Smooth muscle cell (in vitro differentiated cells): ENCODE results near the gene CDAN1. TPM values are rescaled to one million over a fixed set of nuclear protein-coding genes. Genes with fewer than 3 reads are reported as not detected.

Source experiments
- DNase-seq: peaks from one replicate; lab custom pipeline; 2025; ENCODE audit not compliant: unreplicated experiment; lab: John Stamatoyannopoulos, UW
- H2AFZ ChIP-seq: fragments of 200-600 bp; sonication (generic); 2 replicates; pipeline ENCODE4 v1.6.0; 2016; ENCODE audit warnings: antibody characterized with exemption, low read depth, mild to moderate bottlenecking
- H3F3A ChIP-seq: fragments of 200-600 bp; sonication (generic); 2 replicates; pipeline ENCODE4 v1.6.0; 2017; ENCODE audit warnings: antibody characterized with exemption, low read depth
- H3K27ac ChIP-seq: fragments of 200-600 bp; sonication (generic); 2 replicates; pipeline ENCODE4 v1.5.1; 2016; ENCODE audit warnings: low read depth, mild to moderate bottlenecking
- H3K27me3 ChIP-seq: fragments of 200-600 bp; sonication (generic); 2 replicates; pipeline ENCODE4 v1.6.1; 2016; ENCODE audit warnings: low read depth, mild to moderate bottlenecking
- H3K36me3 ChIP-seq: fragments of 200-600 bp; sonication (generic); 2 replicates; pipeline ENCODE4 v1.5.1; 2016; ENCODE audit warnings: low read depth
- H3K4me1 ChIP-seq: fragments of 200-600 bp; sonication (generic); 2 replicates; pipeline ENCODE4 v1.5.1; 2016; ENCODE audit warnings: low read depth
- H3K4me2 ChIP-seq: fragments of 200-600 bp; sonication (generic); 2 replicates; pipeline ENCODE4 v1.6.0; 2016; ENCODE audit warnings: mild to moderate bottlenecking
- H3K4me3 ChIP-seq: fragments of 200-600 bp; sonication (generic); 2 replicates; pipeline ENCODE4 v1.5.1; 2016; ENCODE audit warnings: mild to moderate bottlenecking
- H3K79me2 ChIP-seq: fragments of 200-600 bp; sonication (generic); 2 replicates; pipeline ENCODE4 v1.6.0; 2016; ENCODE audit warnings: low read depth, mild to moderate bottlenecking
- H3K9ac ChIP-seq: fragments of 200-600 bp; sonication (generic); 2 replicates; pipeline ENCODE4 v1.6.0; 2016; ENCODE audit warnings: low read depth
- H3K9me3 ChIP-seq: fragments of 200-600 bp; sonication (generic); replicated peaks from 2 replicates; pipeline ENCODE4 v1.5.1; 2016; ENCODE audit warnings: low read depth
- H4K20me1 ChIP-seq: fragments of 200-600 bp; sonication (generic); 2 replicates; pipeline ENCODE4 v1.6.0; 2016; ENCODE audit warnings: low read depth
- CTCF ChIP-seq: fragments of 200-600 bp; sonication (generic); IDR thresholded peaks from 2 replicates; pipeline ENCODE4 v1.5.1; 2017; ENCODE audit warnings: borderline replicate concordance, mild to moderate bottlenecking, antibody characterized with exemption; ENCODE audit not compliant: insufficient read depth, poor library complexity, severe bottlenecking
- WGBS: methylation state at CpG from one replicate; pipeline ENCODE4 v1.1.7; 2016; ENCODE audit warnings: low lambda C conversion rate; 5-methylcytosine and 5-hydroxymethylcytosine counted together
- polyA plus RNA-seq: library from polyadenylated mRNA; unstranded; fragments of >200 nt; fragmentation: Nextera tagmentation; extraction: Ambion mirVana; gene quantifications from 2 replicates; pipeline ENCODE4 v1.2.1, GENCODE V29; 2016
- total RNA-seq: library from RNA; depleted of rRNA; stranded (reverse); fragments of >200 nt; gene quantifications from 2 replicates; pipeline ENCODE4 v1.2.3, GENCODE V29; 2014

CDAN1 gene
- total and polyA plus RNA-seq, 2 experiments from 2014 or later = 6.1 to 6.9 TPM

- WGBS = 89% methylated on average over 21 of the region's 21 CpGs
- DNase-seq = no peak
Measured at GRCh38 chr15:42737529-42738328, 801 bp upstream of the CDAN1 start.

GRCh38 chr15:42736178-42736792, 643 bp downstream of the CDAN1 start:
- Histone ChIP-seq H3F3A (peaks cover 5% of the 10 kb centered on the region), H4K20me1 (peaks cover 10% of the 10 kb centered on the region), H3K4me1 (no peaks in the 10 kb centered on the region), H3K27me3 (no peaks in the 10 kb centered on the region), H3K4me3 (peak overlapping the region; percentile 95), H3K27ac (no peak overlapping the region), H3K9ac (peak overlapping the region; percentile 75), H3K36me3 (no peaks in the 10 kb centered on the region), H3K4me2 (peak overlapping the region; percentile 93), H2AFZ (peak overlapping the region; percentile 87), H3K9me3 (no peaks in the 10 kb centered on the region), H3K79me2 (peaks cover 16% of the 10 kb centered on the region)
- no peak for TF ChIP-seq CTCF
- DNase-seq = no peak
- WGBS = 3% methylated on average over 37 of the region's 55 CpGs

More at GRCh38 chr15:42737529-42738328, 801 bp upstream of the CDAN1 start:
- Histone ChIP-seq H2AFZ (peak overlapping the region; percentile 76), H3K4me3 (peak overlapping the region; percentile 95), H3F3A (peaks cover 9% of the 10 kb centered on the region), H3K79me2 (peaks cover 16% of the 10 kb centered on the region), H3K9ac (peak overlapping the region; percentile 75), H3K27ac (peak overlapping the region; percentile 69), H4K20me1 (peaks cover 10% of the 10 kb centered on the region), H3K27me3 (no peaks in the 10 kb centered on the region), H3K4me2 (peak overlapping the region; percentile 93), H3K36me3 (no peaks in the 10 kb centered on the region), H3K4me1 (no peaks in the 10 kb centered on the region), H3K9me3 (no peaks in the 10 kb centered on the region)
- TF ChIP-seq CTCF = no peak

- H3K27ac ChIP-seq = no peak overlapping the region
- peak overlapping the region; percentile 93 for H3K4me2 ChIP-seq
- 88% methylated on average over 19 of the region's 19 CpGs for WGBS
- H3K79me2 ChIP-seq = peaks cover 16% of the 10 kb centered on the region
- TF ChIP-seq CTCF = no peak
- DNase-seq = no peak
- no peaks in the 10 kb centered on the region for H3K4me1 ChIP-seq
- peaks cover 5% of the 10 kb centered on the region for H3F3A ChIP-seq
- H3K9ac ChIP-seq = peak overlapping the region; percentile 75
- H3K9me3 ChIP-seq = no peaks in the 10 kb centered on the region
- no peak overlapping the region for H2AFZ ChIP-seq
- H3K27me3 ChIP-seq = no peaks in the 10 kb centered on the region
- H4K20me1 ChIP-seq = peaks cover 10% of the 10 kb centered on the region
- peak overlapping the region; percentile 95 for H3K4me3 ChIP-seq
- no peaks in the 10 kb centered on the region for H3K36me3 ChIP-seq
Measured at GRCh38 chr15:42735382-42736165, 1.4 kb downstream of the CDAN1 start.
